PC-9 (cell line): Measurements from ENCODE around the gene SND1. TPM values are rescaled to one million over a fixed set of nuclear protein-coding genes. Genes with fewer than 3 reads are reported as not detected.

Experiments
- BruUV-seq: library from RNA; stranded (reverse); fragments of 400-500 nt; replicated peaks from 2 replicates; lab custom pipeline; 2021; lab: Mats Ljungman, UMichigan
- CTCF ChIA-PET: fragments of 300-600 bp; sonication (Branson Sonifier 250); formaldehyde crosslinking; loops from one replicate; lab custom pipeline; 2022; ENCODE audit warnings: antibody characterized with exemption; lab: Charles Lee
- POLR2A ChIA-PET: fragments of 300-600 bp; sonication (Branson Sonifier 250); formaldehyde crosslinking; loops from one replicate; lab custom pipeline; 2022; ENCODE audit warnings: antibody characterized with exemption; ENCODE audit not compliant: unreplicated experiment; lab: Charles Lee
- DNase-seq, 2 experiments: peaks; one replicate each; pipeline versions ENCODE4 v3.0.0 to v3.0.0-alpha.2; 2015 to 2022; ENCODE audit warnings: mixed read lengths in 1 of 2
- H2AFZ ChIP-seq: fragments of 200-600 bp; sonication (generic); 2 replicates; pipeline ENCODE4 v1.8.1; 2017; ENCODE audit warnings: antibody characterized with exemption
- H3F3A ChIP-seq: fragments of 200-600 bp; sonication (generic); 2 replicates; pipeline ENCODE4 v1.8.1; 2017; ENCODE audit warnings: antibody characterized with exemption, mild to moderate bottlenecking, low read depth; ENCODE audit not compliant: insufficient read depth
- H3K27ac ChIP-seq: fragments of 200-600 bp; sonication (generic); 2 replicates; pipeline ENCODE4 v1.6.1; 2016; ENCODE audit warnings: mixed run types
- H3K27me3 ChIP-seq: fragments of 200-600 bp; sonication (generic); 2 replicates; pipeline ENCODE4 v1.6.1; 2016; ENCODE audit warnings: low read depth, mixed run types; ENCODE audit not compliant: insufficient read depth
- H3K36me3 ChIP-seq: fragments of 200-600 bp; sonication (generic); 2 replicates; pipeline ENCODE4 v1.6.1; 2016; ENCODE audit warnings: low read depth, mixed run types
- H3K4me1 ChIP-seq: fragments of 200-600 bp; sonication (generic); replicated peaks from 2 replicates; pipeline ENCODE4 v1.6.1; 2016; ENCODE audit warnings: mixed run types; ENCODE audit not compliant: insufficient read depth
- H3K4me2 ChIP-seq: fragments of 200-600 bp; sonication (generic); 2 replicates; pipeline ENCODE4 v1.6.1; 2017; ENCODE audit warnings: mixed run types
- H3K4me3 ChIP-seq: fragments of 200-600 bp; sonication (generic); 2 replicates; pipeline ENCODE4 v1.6.1; 2016; ENCODE audit warnings: mixed run types
- H3K79me2 ChIP-seq: fragments of 200-600 bp; sonication (generic); 2 replicates; pipeline ENCODE4 v1.6.1; 2017; ENCODE audit warnings: low read depth, mixed run types
- H3K9me2 ChIP-seq: fragments of 200-600 bp; sonication (generic); 2 replicates; pipeline ENCODE4 v1.8.1; 2017; ENCODE audit warnings: mild to moderate bottlenecking; ENCODE audit not compliant: insufficient read depth
- H3K9me3 ChIP-seq: fragments of 200-600 bp; sonication (generic); 2 replicates; pipeline ENCODE4 v1.8.1; 2016; ENCODE audit warnings: low read depth; ENCODE audit not compliant: insufficient read depth
- H4K20me1 ChIP-seq: fragments of 200-600 bp; sonication (generic); 2 replicates; pipeline ENCODE4 v1.8.1; 2017; ENCODE audit not compliant: insufficient read depth
- CTCF ChIP-seq: fragments of 200-600 bp; sonication (generic); conservative IDR thresholded peaks from 2 replicates; pipeline ENCODE4 v1.6.1; 2017; ENCODE audit warnings: mixed run types, antibody characterized with exemption, mild to moderate bottlenecking, moderate library complexity
- EZH2 ChIP-seq: fragments of 200-600 bp; sonication (generic); IDR thresholded peaks from 2 replicates; pipeline ENCODE4 v1.8.0; 2017; ENCODE audit warnings: antibody characterized with exemption, low read depth
- intact Hi-C: fragments of 100-400 bp; cut with micrococcal nuclease; formaldehyde crosslinking; loops from one replicate; pipeline ENCODE4 v1.10.0; 2022; ENCODE audit not compliant: unreplicated experiment
- total RNA-seq: library from RNA; stranded (reverse); gene quantifications from 2 replicates; pipeline ENCODE4 v1.2.3, GENCODE V29; 2021

SND1 gene
- total RNA-seq, 1 experiment from 2014 or later, result 273 TPM

- Histone ChIP-seq H3K9me3 (no peaks in the 10 kb centered on the region), H3K27me3 (no peaks in the 10 kb centered on the region), H3K36me3 (no peaks in the 10 kb centered on the region), H3K4me1 (no peaks in the 10 kb centered on the region), H3K4me2 (no peak overlapping the region), H3F3A (no peaks in the 10 kb centered on the region), H3K79me2 (no peaks in the 10 kb centered on the region), H4K20me1 (no peaks in the 10 kb centered on the region), H3K9me2 (no peaks in the 10 kb centered on the region), H3K27ac (no peak overlapping the region), H3K4me3 (no peak overlapping the region), H2AFZ (no peak overlapping the region)
- ChIA-PET POLR2A (no interaction called here), CTCF (interaction anchor here (0.7 kb wide), 1 partner anchor 295 kb away, joined by 4 read pairs; no protein-coding TSS in a partner anchor)
- BruUV-seq, result no TSS peak
- intact Hi-C loops, result no loop called here
- TF ChIP-seq CTCF (no peak), EZH2 (no peak)
- no peak for DNase-seq
Measured at GRCh38 chr7:128008141-128008540, 356.1 kb downstream of the SND1 start.

GRCh38 chr7:128008744-128009143, 356.8 kb downstream of the SND1 start:
- ChIA-PET POLR2A (interaction anchor here (0.6 kb wide), 1 partner anchor 37 kb away, joined by 6 read pairs; no protein-coding TSS in a partner anchor), CTCF (no interaction called here)
- intact Hi-C loops, result no loop called here
- no peak overlapping the region for H3K4me2 ChIP-seq
- no TSS peak for BruUV-seq
- no peaks in the 10 kb centered on the region for H3K27me3 ChIP-seq
- no peaks in the 10 kb centered on the region for H3K79me2 ChIP-seq
- no peak overlapping the region for H3K4me3 ChIP-seq
- no peaks in the 10 kb centered on the region for H3K9me3 ChIP-seq
- DNase-seq, result no peak
- no peak overlapping the region for H2AFZ ChIP-seq
- H4K20me1 ChIP-seq, result no peaks in the 10 kb centered on the region
- no peaks in the 10 kb centered on the region for H3F3A ChIP-seq
- no peak overlapping the region for H3K27ac ChIP-seq
- no peaks in the 10 kb centered on the region for H3K9me2 ChIP-seq
- H3K36me3 ChIP-seq, result no peaks in the 10 kb centered on the region
- H3K4me1 ChIP-seq, result no peaks in the 10 kb centered on the region
- TF ChIP-seq CTCF, result no peak
- no peak for TF ChIP-seq EZH2

- TF ChIP-seq EZH2 (no peak), CTCF (no peak)
- no peak overlapping the region for H3K27ac ChIP-seq
- no TSS peak for BruUV-seq
- H3K4me1 ChIP-seq, result no peaks in the 10 kb centered on the region
- no peaks in the 10 kb centered on the region for H4K20me1 ChIP-seq
- no peaks in the 10 kb centered on the region for H3K9me2 ChIP-seq
- POLR2A ChIA-PET, result no interaction called here
- no peak overlapping the region for H3K4me2 ChIP-seq
- CTCF ChIA-PET, result interaction anchor here (0.6 to 0.7 kb wide), 2 partner anchors 162 to 197 kb away, joined by 4 to 10 read pairs; no protein-coding TSS in a partner anchor
- H3K27me3 ChIP-seq, result no peaks in the 10 kb centered on the region
- no peaks in the 10 kb centered on the region for H3K9me3 ChIP-seq
- no peaks in the 10 kb centered on the region for H3K79me2 ChIP-seq
- intact Hi-C loops, result no loop called here
- DNase-seq, result no peak
- H3K4me3 ChIP-seq, result no peak overlapping the region
- no peak overlapping the region for H2AFZ ChIP-seq
- no peaks in the 10 kb centered on the region for H3F3A ChIP-seq
- H3K36me3 ChIP-seq, result no peaks in the 10 kb centered on the region
Measured at GRCh38 chr7:128010391-128011127, 358.6 kb downstream of the SND1 start.
